Frontal cortex (tissue), 4 donors: ENCODE measurements around the gene TCAP. TPM values are rescaled to one million over a fixed set of nuclear protein-coding genes. Genes with fewer than 3 reads are reported as not detected.
A peak's percentile ranks its signal among the peaks of the same experiment; 100 is the strongest.

Experiments used
- DNase-seq, 2 donors: peaks; one replicate each; pipeline ENCODE4 v3.0.0; 2012; ENCODE audit warnings: low spot score in 2 of 2
- FAIRE-seq: peaks from 2 replicates; lab custom pipeline; 2012; peaks lifted over from hg19 to GRCh38; lab: Jason Lieb, UNC
- total RNA-seq: library from RNA; depleted of rRNA; stranded (reverse); fragments of >200 nt; gene quantifications from one replicate; pipeline ENCODE4 v1.2.3, GENCODE V29; 2014
- donor health status: control.
- donor health status: control.
- donor health status: control.

The TCAP gene
- total RNA-seq = 0.82 TPM

GRCh38 chr17:39664581-39665561 is at the start of gene TCAP:
TCAP (plus strand) TSS chr17:39665349; CDS start chr17:39665360, 11 bp downstream.
- FAIRE-seq (no peak), DNase-seq (no peak)

- FAIRE-seq (no peak), DNase-seq (no peak)
These were observed 49.7 kb upstream of the TCAP start for GRCh38 chr17:39615434-39615833.

GRCh38 chr17:39617100-39617445 is 48.1 kb upstream of the TCAP start:
- FAIRE-seq (no peak), DNase-seq (no peak)

- FAIRE-seq = no peak
- peak; percentile 81 to 83 for DNase-seq
These were observed 47.5 kb upstream of the TCAP start for GRCh38 chr17:39617446-39618245.

- DNase-seq (no peak), FAIRE-seq (no peak)
These were observed 46.8 kb upstream of the TCAP start for GRCh38 chr17:39618246-39618913.

- no peak for DNase-seq
- FAIRE-seq = no peak
These were observed 46.0 kb upstream of the TCAP start for GRCh38 chr17:39618956-39619785.

GRCh38 chr17:39619786-39620101 is 45.4 kb upstream of the TCAP start:
- FAIRE-seq (no peak), DNase-seq (no peak)

- peak; percentile 87 to 90 for DNase-seq
- FAIRE-seq = no peak
These were observed 43.4 kb upstream of the TCAP start for GRCh38 chr17:39621523-39622379.

- DNase-seq (no peak), FAIRE-seq (no peak)
These were observed 42.7 kb upstream of the TCAP start for GRCh38 chr17:39622380-39623006.

- FAIRE-seq (no peak), DNase-seq (peak; percentile 78 to 80)
These were observed 41.7 kb upstream of the TCAP start for GRCh38 chr17:39623356-39623950.

GRCh38 chr17:39624313-39624712 is 40.8 kb upstream of the TCAP start:
- DNase-seq (no peak), FAIRE-seq (no peak)

- FAIRE-seq = no peak
- DNase-seq = no peak
These were observed 39.9 kb upstream of the TCAP start for GRCh38 chr17:39625198-39625785.

GRCh38 chr17:39626171-39627046 is 38.7 kb upstream of the TCAP start, which contains the start of gene PPP1R1B:
PPP1R1B (plus strand) TSS chr17:39626952; CDS start chr17:39627393, 441 bp downstream.
- FAIRE-seq (no peak), DNase-seq (no peak)

- no peak for FAIRE-seq
- DNase-seq = no peak
These were observed 38.0 kb upstream of the TCAP start for GRCh38 chr17:39627047-39627711.

- FAIRE-seq (no peak), DNase-seq (no peak)
These were observed 37.2 kb upstream of the TCAP start for GRCh38 chr17:39627712-39628516.
